SKM-1 treated with dmso at 0.1 percent for 144 hours (cell line): ENCODE results near the gene MYLK.

Experiments
- DNase-seq: peaks from one replicate; lab custom pipeline; 2025; ENCODE audit not compliant: unreplicated experiment; lab: John Stamatoyannopoulos, UW

MYLK gene

DNA sequence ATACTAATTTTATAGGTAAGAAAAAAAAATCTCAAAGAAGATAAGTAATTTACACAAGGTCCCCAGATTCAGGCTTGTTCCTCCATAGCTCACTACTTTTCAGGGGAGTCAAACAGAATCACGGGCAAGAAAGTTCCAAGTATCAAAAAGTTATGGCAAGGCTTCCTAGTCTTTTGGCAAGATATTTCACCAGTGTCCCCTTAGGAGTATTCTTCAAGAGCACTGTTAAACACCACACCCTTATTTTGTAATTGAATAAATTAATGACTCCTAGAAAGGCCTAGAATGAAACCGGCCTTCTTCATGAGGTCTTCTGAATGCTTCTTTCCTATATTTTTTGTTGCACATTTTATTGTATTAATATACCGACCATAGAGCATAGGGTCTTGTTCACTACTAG lies 109.7 kb downstream of the MYLK start:
- DNase-seq = no peak

DNA sequence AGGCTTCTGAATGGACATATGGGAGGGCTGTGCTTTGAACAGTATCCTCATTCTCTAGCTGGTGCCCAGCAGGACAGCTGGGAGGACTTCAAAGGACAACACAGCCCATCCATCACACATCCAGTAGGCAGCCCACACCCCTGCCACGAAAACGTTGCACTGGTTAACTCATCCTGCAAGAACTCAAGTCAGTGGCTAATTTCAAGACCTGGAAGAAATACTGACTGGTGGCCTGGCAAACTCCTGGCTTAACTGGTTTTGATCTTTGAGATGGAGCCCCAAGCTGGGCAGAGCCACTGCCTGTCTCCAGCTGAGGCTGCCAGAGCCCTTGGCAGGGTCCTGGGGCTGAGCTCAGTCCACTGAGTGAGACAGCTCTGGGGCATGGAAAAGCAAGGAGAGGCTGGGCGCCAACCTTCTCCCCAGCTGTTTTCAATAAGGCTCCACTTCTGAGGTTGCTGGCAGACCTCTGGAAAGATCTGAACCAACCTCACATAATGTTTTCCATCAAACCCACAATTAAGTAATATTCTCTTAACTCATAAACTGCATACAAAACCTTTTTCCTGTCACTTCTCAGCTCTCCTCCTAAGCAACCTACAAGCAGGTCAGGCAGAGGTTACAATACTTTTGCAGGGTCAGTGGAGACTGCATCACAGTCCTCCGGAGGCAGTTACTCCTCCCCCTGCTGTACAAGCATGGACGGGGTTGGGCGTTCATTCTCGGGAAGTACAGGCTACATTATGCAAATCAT lies 110.3 kb downstream of the MYLK start:
- no peak for DNase-seq

DNA sequence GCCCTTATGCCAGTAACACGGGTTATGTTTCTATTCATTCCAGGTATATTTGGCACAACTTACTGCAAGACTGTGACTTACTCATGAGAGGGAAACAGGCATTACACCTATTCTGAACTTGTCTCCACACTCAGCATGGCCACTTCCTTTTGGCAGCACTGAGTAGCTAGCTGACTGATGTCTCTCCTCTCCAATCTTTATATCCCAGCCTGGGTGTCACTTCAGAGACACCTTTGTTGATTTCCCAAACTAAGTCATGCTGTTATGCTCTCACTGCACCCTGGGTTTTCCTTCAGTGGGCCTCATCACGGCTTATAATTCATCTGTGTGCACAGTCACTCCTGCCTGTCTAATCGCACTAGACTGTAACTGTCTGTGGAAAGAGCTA lies 114.8 kb downstream of the MYLK start:
- no peak for DNase-seq

DNA sequence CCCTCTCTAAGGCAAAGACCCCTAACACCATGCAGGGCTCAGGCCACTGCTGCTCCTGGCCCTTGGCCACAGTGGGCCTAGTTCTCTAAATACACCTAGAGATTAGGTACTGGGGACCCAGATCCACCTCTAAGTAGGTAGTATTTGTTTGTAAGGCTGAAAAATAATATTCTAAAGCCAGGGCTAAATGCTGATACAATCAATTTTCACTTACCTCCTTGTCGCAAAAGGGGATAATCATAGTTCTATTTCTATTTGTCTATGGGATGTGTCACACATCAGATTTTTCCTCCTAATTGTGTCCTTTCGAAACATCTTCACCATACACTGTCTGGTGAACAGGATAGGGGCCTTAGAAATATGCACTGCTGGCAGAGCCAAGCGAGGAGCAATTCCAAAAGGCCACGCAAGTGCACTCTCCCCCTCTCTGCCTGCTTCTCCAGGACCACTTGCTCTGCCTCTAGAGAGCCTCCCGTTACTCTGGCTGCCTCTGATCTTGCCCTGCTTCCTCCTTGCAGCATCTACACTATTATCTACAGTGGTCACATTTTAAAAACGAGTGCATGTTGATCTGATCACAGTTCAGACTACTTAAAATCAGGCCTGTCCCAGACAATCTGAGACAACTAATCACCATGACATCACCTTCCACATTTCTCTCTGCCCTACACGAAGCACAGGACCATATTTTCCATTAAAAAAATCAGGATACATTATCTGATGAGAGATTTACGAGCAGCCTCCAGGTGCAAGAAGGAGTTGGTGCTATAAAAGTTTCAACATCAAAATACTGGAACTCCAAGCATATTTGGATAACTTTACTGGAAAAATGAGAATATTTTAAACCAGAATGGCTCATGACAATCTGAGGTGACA lies 115.4 kb downstream of the MYLK start:
- DNase-seq = no peak

DNA sequence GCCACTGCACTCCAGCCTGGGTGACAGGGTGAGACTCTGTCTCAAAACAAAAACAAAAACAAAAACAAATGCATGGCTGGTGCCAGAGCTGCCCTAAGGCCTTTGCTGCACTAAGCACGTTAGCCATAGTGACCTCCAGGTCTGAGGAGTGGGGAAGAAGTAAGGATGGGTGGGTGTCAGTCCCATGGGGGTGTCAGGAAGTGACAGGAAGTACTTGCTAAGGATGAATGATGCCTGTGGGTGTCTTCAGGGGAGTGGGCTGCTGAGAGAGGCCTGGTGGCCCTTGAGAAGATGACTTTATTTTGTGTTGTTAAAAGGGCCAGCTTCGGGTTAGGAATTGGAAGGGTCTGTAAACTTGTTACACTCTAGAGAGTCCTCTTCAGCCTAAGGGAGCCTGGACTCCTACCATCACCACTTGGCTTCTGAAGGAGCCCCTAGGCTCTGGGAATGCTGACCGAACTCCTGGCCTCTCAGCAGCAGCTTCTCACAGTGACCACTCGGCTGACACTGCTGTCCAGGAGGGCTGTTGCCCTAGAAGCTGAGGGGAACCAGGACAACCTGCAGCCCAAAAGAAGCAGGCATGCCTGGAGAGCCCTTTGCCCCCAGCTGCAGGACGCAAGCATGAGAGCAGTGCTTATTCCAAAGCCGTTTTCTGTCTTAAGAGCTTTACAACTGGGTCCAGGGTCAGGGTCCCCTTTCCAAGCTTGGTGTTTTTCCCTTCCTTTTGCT lies 116.4 kb downstream of the MYLK start:
- DNase-seq = no peak

DNA sequence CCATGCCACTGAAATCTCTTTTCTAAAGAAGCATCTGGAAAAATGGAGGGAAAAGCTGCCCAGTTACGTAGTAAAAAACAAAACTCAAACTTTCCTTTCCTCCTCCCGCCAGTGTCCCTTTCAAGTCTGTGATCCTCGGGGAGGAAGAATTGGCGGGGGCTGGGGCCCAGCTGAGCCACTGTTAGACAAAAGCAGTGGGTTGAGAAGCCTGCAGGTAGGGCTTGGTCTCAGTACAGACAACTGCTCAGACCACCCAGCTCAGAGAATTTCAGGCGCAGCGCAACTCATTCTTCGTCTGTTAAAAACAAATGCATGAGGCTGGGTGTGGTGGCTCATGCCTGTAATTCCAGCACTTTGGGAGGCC lies 117.1 kb downstream of the MYLK start:
- DNase-seq = no peak

DNA sequence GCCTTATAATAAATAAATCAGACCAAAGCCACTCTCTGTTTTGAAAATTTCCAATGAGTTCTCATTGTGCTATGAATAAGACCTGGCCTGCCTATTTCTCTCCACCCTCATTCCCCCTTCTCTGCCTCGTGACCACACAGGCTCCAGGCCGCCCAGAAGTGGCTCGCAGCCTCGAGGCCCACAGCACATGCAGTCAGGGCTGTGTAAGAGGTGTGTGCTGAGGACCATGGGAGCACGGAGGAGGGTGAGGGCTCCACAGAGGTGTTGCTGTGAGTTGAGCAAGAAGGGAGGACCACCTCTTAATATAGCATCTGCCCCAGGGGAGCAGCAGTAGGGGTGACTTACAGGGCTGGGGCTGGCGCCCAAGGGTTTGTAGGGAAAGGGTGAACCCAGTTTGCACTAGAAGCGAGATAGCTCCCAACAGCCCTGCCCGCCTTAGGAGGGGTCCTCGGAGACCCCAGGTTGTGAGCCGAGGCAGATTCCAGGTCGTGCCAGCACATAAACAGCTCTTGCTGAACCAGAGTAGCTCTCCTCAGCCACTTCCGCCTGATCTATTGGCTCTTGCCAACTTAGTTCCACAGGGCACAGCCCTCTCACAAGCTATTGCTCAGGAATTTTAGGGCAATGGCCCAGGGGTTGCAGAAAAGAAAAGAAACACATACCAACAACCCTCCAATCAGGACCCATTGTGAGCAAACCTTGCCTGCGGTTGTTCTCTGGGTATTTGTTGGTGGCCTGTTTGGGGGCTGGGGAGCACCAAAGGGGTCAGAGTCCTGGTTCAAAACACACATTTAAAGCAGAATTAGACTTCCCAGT lies 117.7 kb downstream of the MYLK start:
- DNase-seq = no peak

DNA sequence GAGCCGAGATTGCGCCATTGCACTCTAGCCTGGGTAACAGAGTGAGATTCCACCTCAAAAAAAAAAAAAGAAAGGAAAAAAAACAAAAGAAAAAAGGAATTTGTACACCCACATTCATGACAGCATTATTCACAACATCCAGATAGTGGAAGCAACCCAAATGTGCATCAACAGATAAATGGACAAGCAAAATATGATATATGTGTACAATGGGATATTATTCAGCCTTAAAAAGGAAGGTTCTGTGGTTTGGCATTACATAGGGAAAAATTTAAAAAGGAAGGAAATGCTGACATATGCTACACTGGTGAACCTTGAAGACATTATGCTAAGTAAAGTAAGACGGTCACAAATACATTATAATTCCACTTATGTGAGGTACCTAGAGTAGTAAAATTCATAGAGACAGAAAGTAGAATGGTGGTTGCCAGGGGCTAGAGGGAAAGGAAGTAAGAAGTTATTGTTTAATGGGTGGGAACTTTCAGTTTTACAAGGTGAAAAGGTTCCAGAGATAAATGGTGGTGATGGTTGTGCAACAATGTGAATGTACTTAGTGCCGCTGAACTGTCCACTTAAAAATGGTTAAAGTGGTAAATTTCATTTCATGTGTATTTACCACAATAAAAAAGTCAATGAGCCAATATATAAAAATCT lies 118.5 kb downstream of the MYLK start:
- peak; percentile 49 for DNase-seq

DNA sequence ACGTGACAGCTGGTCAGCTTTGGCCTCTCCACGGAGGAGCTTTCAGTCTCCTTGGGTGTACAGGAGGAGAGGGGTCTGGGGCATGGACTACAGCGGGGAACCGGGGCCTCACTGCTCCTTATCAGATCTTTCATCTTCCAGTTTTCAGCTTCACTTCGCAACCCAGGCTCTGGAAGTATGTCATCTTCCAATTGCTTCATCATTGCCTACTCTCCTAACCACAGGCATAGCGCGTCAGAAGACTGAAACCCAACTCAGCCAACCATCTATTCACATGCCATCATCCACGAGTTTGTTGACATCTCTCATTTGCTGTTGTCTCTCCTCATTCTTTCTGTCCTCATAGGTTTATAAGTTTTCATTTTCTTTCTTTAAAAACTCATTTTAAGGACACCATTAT lies 119.5 kb downstream of the MYLK start:
- peak; percentile 76 for DNase-seq

DNA sequence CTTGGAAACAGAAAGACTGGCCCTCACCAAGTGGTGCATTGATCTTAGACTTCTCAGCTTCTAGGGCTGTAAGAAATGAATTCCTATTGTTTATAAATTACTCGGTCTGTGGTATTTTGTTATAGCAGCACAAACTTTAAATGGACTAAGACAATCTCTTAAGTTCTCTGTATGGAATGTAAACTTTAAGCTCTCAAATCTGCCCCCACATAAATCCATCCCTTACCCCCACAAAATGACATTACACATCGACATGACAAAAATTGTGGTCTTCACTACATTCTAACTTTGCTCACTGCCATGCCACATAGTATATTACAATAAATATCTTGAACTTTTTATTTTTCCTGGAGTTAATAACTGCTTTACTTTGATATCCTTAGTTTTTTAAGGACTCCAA lies 121.3 kb downstream of the MYLK start:
- DNase-seq = no peak

DNA sequence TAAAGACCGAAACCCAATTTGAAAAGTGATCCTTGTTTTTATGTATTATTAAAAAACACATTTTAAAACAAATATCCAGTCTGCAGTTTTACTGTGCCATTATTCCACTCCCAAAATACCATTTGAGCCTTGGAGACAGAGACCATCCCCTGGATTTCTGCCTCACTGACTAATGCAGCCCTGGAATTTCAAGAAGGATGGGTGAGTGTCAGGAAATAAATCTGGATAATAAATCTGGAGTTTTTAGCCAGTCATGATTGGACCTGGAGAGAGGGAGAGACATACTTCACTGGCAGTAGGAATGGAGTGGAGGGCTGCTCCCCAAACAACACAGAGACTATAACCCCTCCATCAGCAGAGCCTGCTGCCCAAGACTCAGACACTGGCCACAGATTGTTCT lies 123.3 kb downstream of the MYLK start:
- DNase-seq = no peak

DNA sequence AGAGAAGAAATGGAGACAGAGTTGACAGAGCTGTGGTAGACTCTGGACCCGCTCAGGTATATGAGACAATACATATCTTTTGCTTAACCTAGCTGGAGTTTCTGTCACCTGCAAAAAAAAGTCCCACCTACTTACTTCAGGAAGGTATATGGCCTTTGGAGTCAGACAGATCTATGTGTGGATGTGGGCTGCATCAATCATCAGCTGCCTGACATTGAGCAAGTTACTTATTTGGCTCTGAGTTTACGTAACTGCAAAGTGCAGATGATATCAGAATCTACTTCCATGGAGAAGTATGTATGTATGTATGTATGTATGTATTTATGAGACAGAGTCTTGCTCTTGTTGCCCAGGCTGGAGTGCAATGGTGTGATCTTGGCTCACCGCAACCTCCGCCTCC lies 124.3 kb downstream of the MYLK start:
- no peak for DNase-seq

DNA sequence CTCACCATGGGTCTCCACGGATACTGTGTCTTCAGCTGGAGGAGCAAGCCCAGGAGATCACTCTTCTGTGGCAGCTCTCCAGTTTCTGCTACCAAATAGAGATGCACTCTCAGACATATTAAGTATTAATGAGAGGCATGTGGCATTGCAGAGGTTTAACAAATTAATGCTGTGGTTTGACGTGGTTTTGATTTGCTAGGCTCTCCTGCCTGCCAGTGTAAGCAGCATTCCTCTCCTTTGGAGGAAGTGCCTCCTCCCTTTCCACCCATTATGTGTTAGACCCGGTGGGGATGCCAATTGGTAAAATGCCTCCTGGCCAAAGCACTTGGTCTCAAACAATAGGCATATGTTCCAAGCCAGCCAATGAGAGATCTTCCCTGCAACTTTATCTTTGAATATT lies 124.8 kb downstream of the MYLK start:
- no peak for DNase-seq

DNA sequence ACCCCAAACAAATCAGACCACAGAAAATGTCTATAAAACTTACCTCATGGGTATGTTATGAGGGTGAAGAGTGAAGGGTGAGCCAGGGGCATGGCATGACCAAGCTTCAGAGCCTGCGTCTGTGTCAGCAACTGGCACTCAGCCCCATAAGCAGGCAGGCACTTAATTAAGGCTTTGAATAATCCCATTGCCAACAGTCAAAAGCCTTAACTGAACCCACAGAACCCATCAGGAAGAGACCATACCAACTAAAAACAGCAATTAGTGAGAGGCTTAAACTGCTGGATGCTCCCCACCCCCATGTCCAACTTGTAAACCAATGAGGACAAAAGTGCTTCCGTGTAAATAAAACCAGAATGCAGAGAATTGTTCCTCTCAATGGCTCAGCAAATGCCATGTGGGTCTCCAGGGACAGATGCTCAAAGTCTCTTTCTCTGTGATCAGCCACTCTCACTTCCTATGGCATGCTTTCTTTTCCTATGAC lies 126.0 kb downstream of the MYLK start:
- DNase-seq = no peak

DNA sequence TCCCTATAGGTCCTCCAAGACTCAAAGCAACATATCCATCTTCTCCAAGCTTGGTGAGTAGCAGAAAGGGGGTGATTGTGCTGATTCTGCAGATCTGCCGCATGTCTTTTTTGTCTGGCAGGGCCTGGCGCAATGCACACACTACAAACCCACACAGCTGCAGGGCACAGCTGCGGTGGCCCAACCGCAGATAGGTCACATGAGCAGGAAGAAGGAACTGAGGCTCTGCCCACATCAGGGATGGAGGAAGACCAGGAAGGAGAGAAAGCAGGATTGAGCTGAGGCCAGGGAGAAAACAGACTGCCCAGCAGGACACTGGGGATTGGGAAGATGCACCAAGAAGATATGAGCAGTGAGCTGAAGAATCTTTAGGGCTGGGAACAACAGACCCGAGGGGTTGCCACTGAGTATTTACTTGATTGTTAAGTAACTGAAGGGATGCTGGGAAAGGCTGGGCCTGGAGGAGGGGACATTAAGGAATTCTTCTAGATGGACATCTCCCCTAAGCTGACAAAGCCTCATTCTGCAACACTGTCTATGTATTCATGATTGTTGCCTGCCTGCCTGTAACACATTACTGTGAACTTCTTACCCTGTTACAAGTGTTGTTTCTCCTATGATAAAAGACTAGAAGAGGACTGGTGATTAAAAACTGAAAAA lies 126.7 kb downstream of the MYLK start:
- DNase-seq = peak; percentile 90

DNA sequence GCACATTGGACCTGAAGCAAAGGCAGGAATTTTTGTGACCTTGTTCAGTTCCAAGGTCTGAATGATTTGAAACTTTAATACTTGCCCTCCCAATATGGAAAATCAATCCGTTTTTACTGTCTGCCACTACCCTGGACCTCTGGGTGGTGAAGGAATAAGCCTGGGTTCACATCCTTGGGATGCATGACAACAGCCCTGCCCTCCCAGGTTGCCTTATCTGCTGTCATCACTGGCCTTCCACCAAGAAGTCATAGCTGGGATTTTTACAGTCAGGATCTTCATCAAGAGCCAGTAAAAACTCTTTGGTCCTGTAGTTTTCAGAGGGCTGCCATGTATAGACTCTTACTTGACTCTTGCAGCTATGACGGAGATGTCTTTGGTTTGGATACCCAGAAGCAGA lies 128.6 kb downstream of the MYLK start:
- DNase-seq = no peak

DNA sequence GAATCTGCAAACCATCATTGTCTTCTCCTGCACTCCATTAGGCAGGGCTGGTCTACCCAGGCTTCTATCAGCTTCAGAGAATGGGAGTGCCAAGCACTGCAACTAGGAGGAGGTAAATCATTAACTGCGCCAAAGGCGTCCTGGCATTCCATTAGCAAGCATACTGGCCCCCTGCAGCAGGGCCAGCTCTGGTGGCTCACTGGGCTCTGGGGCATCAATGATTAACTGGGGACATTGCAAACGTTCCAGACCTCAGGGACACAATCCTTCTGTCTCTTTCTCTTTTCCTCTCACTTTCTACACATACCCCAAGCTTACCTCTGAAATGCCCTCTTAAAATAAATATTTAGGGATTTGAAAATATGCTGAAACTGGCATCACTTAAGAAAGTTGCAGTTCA lies 129.0 kb downstream of the MYLK start:
- no peak for DNase-seq

DNA sequence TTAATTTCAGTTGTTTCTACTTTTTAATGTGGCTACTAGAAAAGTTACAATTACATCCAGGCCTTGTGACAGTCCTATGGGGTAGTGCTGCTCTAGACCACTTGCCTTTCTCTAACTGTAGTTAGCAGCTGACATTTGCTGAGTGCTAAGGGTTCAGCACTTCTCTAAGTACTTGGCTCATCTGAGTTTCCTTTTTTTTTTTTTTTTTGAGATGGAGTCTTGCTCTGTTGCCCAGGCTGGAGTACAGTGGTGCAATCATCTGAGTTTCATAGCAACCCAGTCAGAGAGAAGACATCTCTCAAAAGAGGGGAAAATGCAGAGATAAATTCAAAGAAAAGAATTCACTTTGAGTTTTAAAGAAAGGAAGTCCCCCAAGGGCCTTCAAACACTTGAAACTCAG lies 130.8 kb downstream of the MYLK start:
- no peak for DNase-seq

DNA sequence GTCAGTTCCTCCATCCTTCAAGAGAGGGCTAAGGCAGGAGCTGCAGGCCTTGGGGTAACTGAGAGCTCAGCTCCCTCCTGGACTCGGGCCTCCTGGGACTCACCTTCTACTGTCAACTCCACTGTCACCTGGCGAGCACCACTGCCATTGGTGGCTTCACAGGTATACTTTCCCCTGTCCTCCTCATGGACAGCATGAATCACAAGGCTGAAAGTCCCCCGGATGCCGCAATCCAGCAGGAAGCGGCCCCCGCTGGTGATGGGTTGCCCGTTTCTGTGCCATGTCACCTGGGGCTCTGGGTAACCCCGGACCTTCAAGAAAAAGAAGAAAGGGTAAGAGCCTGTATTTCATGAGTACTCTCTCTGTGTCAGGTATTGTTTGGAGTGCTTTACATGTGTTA lies 131.9 kb downstream of the MYLK start:
- no peak for DNase-seq

DNA sequence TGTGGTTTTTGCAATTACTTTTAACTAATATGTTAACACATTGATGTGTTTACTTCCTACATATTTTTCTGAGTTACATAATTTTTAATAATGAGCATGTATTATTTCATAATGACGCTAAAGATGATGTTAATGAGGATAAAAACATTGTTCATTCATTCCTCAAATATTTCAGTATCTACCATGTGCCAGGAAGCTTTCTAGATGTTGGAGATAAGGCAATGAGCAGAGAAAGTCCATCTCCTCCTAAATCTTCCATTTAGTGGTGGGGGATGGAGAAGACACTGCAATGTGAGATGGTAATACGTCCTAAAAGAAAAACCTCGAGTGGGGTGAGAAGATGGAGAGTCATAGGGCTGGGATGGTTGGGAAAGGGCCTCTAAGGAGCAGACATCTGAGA lies 132.7 kb downstream of the MYLK start:
- no peak for DNase-seq
